ENCODE measurements around the gene EIF4G1.

- TF ChIP-seq CTCF (IDR thresholded peaks at IDR 0.05; ENCODE audit: extremely low read depth in 1 of 2, insufficient read depth in 1 of 2, low read depth in 1 of 2, low read length in 2 of 2) (no peak), POLR2A (IDR thresholded peaks at IDR 0.05; ENCODE audit: low read depth, low read length) (no peak), JUN (IDR thresholded peaks at IDR 0.05; ENCODE audit: borderline replicate concordance, insufficient read depth, insufficient read length, low read depth) (no peak), EZH2 (IDR thresholded peaks at IDR 0.05; ENCODE audit: borderline replicate concordance, low read depth, low read length, severe bottlenecking) (no peak), POLR2AphosphoS5 (IDR thresholded peaks at IDR 0.05; ENCODE audit: insufficient read depth, low read depth, low read length) (no peak), MYC (IDR thresholded peaks at IDR 0.05; ENCODE audit: low read depth, low read length) (no peak)
- TF ChIP-seq, protein P1, sequence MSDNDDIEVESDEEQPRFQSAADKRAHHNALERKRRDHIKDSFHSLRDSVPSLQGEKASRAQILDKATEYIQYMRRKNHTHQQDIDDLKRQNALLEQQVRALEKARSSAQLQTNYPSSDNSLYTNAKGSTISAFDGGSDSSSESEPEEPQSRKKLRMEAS (IDR thresholded peaks at IDR 0.05; ENCODE audit: insufficient read depth, insufficient read length): no peak
Measured at GRCh38 chr3:184352149-184352785, 37.9 kb downstream of the EIF4G1 start.
